ENCODE measurements around the gene HES1. TPM values are rescaled to one million over a fixed set of nuclear protein-coding genes. Genes with fewer than 3 reads are reported as not detected.
A peak's percentile ranks its signal among the peaks of the same experiment; 100 is the strongest.

Gene HES1
- total RNA-seq, 1 donor from 2014 or later, result 46.6 TPM

DNA sequence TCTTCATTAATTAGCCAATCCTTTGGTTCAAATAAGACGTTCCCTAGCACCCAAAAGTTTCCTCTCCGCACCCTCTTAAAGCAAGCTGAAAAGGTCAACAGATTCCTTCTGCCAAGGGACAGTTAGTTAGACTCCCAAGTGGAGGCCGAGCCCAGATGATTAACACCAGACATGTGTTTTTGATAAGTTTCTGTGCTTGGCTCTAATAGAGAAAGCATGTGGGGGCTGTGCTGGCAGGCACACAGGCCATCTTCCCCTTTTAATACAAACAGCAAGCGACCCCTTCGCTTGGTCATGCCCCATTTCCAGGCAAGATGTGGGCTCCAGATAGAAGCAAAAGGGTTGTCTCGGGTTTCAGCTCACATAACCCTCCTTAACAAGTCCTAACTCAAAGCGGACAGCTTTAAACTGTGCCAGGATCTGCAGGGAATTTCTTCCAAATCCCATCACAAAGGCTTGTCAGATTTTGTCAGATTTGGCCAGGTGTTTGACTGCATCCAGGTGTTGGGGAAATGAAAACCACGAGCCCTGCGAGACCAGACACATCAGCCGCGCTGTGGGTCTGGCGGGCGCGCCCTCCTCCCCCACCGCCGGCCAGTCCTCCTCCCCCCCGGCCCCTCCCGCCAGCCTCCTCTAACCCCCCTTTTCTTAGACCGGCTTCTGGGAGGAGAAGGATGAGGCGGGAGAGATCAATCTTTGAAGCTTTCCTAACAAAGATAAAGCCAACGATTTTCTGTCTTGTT lies 3.3 kb downstream of the HES1 start:
- DNase-seq (ENCODE audit: low read depth), result peak; percentile 96
- TF ChIP-seq, protein P1, sequence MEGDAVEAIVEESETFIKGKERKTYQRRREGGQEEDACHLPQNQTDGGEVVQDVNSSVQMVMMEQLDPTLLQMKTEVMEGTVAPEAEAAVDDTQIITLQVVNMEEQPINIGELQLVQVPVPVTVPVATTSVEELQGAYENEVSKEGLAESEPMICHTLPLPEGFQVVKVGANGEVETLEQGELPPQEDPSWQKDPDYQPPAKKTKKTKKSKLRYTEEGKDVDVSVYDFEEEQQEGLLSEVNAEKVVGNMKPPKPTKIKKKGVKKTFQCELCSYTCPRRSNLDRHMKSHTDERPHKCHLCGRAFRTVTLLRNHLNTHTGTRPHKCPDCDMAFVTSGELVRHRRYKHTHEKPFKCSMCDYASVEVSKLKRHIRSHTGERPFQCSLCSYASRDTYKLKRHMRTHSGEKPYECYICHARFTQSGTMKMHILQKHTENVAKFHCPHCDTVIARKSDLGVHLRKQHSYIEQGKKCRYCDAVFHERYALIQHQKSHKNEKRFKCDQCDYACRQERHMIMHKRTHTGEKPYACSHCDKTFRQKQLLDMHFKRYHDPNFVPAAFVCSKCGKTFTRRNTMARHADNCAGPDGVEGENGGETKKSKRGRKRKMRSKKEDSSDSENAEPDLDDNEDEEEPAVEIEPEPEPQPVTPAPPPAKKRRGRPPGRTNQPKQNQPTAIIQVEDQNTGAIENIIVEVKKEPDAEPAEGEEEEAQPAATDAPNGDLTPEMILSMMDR (IDR thresholded peaks at IDR 0.05; ENCODE audit: insufficient read depth, low read length, severe bottlenecking), result no peak
- FAIRE-seq, result no peak

DNA sequence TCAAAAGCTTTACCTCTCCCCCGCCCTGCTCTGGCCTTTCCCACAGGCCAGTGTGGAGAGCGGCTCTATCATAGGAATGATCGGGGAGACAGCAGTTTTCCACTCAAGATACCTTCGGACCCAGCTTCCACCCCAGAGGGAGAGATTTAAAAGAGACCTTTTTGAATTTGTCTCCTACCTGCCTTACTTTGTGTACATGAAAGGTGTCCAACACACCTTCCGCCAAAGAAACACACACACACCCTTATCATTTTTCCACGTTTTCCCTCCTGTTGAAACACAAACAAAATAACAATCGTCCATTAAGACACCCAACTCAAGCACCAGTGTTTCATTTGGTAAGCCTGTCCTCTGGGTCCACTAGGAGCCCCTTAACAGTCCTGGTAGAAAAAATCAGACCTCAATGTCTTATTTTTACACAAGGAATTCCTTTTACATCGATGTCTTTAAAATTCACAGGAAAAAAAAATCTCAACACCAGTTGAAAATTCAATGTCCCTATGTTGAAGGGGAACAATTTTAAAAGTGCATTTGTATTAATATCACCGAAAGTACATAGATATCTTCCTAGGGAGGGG lies 4.0 kb downstream of the HES1 start:
- Histone ChIP-seq H3K36me3 (ENCODE audit: control insufficient read depth, insufficient read depth, low read length) (peaks cover 12% of the 10 kb centered on the region), H3K4me3 (ENCODE audit: low read depth, low read length) (no peak overlapping the region), H3K27me3 (ENCODE audit: control insufficient read depth, insufficient read depth, low read length) (no peaks in the 10 kb centered on the region)
- DNase-seq (ENCODE audit: low read depth), result no peak
- FAIRE-seq, result no peak
- TF ChIP-seq, protein P1 (IDR thresholded peaks at IDR 0.05; ENCODE audit: insufficient read depth, low read length, severe bottlenecking), result no peak

More for the DNA sequence above, 3.3 kb downstream of the HES1 start:
- H3K4me3 ChIP-seq (ENCODE audit: low read depth, low read length), result peak overlapping the region; percentile 71
- no peaks in the 10 kb centered on the region for H3K27me3 ChIP-seq (ENCODE audit: control insufficient read depth, insufficient read depth, low read length)
- peaks cover 12% of the 10 kb centered on the region for H3K36me3 ChIP-seq (ENCODE audit: control insufficient read depth, insufficient read depth, low read length)

DNA sequence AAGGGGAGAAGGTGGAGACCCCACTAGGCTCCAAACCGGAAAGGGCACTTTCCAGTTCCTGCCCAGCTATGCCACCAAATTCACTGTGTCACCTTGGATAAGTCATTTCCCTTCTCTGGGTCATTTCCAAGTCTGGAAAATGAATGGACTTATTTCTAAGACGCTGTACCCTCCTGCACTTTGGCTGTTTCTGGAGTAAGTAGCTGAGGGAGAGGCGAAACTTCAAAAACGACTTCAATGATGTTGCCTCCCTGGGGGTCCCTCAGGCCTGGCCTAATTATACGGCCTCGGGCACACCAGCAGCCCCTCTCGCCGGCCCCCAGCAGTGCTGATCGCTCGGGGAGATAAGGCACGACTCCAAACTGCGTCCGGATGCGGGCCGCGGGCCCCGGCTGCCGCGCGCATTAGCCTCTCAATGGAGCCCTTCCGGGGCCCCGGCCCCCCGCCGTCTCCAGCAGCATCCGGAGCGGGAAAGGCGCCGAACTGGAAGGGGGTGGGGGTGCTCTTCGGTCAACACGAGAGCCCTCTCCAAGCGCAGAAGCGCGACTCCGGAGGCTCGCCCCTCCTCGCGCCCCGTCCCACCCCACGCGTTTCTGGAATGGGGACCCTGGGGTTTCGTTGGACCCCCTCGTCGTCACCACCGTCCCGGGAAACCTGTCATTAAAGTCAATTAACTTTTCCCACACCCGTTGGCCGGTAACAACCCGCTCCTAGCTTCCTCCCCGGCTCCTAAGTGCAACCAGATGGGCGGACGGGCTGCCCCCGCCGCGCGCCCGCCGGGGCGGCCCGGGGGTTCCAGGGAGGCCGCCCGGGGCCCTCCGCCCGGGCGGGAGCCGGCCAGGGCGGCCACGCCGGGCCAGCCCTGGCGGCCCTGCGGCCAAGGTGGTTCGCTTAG lies 4.8 kb downstream of the HES1 start:
- Histone ChIP-seq H3K36me3 (ENCODE audit: control insufficient read depth, insufficient read depth, low read length) (peaks cover 12% of the 10 kb centered on the region), H3K27me3 (ENCODE audit: control insufficient read depth, insufficient read depth, low read length) (no peaks in the 10 kb centered on the region), H3K4me3 (ENCODE audit: low read depth, low read length) (peak overlapping the region; percentile 40)
- TF ChIP-seq, protein P1 (IDR thresholded peaks at IDR 0.05; ENCODE audit: insufficient read depth, low read length, severe bottlenecking), result no peak
- DNase-seq (ENCODE audit: low read depth), result peak; percentile 67
- no peak for FAIRE-seq

DNA sequence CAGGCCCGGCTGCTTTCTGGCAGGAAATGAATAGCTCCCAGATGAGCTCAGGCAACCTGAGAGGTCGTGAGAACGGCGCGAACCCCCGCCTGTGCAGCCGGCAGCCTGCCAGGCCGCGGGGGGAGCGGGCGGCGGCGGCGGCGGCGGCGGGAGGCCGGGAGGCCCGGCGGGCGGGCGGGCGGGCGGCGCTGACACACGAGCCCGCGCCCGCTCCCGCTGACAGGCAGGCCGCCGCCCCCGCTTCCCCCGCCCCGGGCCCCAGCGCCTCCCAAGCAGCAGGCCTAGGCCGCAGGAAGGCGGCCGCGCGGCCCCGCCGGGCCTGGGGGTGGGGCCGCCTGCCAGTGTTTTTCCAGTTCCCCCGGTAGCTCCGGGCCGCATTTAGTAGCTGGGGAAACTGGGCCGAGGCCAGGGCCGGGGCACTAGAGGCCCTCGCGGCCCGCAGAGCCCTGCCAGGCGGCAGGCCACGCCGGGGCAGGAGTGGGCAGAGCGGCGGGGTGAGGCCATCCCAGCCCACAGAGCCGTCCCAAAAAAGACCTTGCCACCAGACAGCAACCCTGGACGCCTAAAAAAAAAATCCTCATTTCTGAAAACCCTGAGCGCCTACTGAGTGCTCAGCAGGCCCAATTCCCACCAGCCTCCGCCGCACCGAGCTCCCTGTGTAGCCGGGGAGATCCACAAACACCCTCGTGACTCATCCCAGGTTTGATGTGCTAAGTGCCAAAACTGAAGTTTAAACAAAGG lies 5.6 kb downstream of the HES1 start:
- peak overlapping the region; percentile 24 for H3K4me3 ChIP-seq (ENCODE audit: low read depth, low read length)
- FAIRE-seq, result no peak

More for the DNA sequence above, 5.6 kb downstream of the HES1 start:
- TF ChIP-seq, protein P1 (IDR thresholded peaks at IDR 0.05; ENCODE audit: insufficient read depth, low read length, severe bottlenecking), result peak; percentile 1
- DNase-seq (ENCODE audit: low read depth), result peak; percentile 94
- peaks cover 12% of the 10 kb centered on the region for H3K36me3 ChIP-seq (ENCODE audit: control insufficient read depth, insufficient read depth, low read length)
- H3K27me3 ChIP-seq (ENCODE audit: control insufficient read depth, insufficient read depth, low read length), result no peaks in the 10 kb centered on the region

All from bronchial epithelial cell (primary cell).